Transverse colon (tissue), 3 donors: Measurements from ENCODE around the gene KLHL25.

ENCODE experiments used
- EP300 ChIP-seq: sonication (generic); formaldehyde crosslinking; IDR thresholded peaks from one replicate; pipeline ENCODE4 v1.6.1; 2017; ENCODE audit warnings: antibody characterized with exemption, low read depth
- POLR2A ChIP-seq: fragments of 450-650 bp; IDR thresholded peaks from one replicate; pipeline ENCODE4 v1.6.1; 2016; ENCODE audit warnings: antibody characterized with exemption, mild to moderate bottlenecking, moderate library complexity
- TF ChIP-seq, protein P1 (sequence below), 5 experiments: fragments of 200-600 bp in 3 of 5; fragments of 450-650 bp in 2 of 5; sonication (generic) in 3 of 5; IDR thresholded peaks; 1 replicate in 2 of 5; 2 replicates in 3 of 5; pipeline ENCODE4 v1.5.1; 2016 to 2017; ENCODE audit warnings: antibody characterized with exemption in 5 of 5, inconsistent platforms in 3 of 5, mild to moderate bottlenecking in 2 of 5, moderate library complexity in 1 of 5

DNA sequence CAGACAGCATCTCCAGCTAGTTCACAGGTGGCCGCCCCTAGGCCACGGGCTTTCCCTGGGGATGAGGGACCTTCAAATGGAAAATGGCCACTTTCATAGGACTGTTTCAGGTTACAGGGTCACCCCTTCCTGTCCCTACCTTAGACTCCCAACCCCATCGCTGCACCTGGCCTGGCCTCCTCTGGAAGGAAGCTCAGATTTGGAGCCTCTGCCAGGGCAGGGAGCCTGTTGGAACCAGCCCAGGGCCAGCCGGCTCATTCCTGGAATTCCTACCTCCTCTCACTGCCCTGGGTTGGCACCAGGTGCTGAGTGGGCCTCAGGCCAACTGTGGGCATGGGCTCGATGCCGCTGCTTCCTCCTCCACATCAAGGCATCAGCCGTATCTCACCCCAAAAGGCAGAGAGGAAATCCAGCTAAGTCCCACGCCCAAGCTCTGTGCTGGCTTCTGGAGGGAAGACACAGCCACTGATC lies 42.2 kb downstream of the KLHL25 start:
- TF ChIP-seq, protein P1, sequence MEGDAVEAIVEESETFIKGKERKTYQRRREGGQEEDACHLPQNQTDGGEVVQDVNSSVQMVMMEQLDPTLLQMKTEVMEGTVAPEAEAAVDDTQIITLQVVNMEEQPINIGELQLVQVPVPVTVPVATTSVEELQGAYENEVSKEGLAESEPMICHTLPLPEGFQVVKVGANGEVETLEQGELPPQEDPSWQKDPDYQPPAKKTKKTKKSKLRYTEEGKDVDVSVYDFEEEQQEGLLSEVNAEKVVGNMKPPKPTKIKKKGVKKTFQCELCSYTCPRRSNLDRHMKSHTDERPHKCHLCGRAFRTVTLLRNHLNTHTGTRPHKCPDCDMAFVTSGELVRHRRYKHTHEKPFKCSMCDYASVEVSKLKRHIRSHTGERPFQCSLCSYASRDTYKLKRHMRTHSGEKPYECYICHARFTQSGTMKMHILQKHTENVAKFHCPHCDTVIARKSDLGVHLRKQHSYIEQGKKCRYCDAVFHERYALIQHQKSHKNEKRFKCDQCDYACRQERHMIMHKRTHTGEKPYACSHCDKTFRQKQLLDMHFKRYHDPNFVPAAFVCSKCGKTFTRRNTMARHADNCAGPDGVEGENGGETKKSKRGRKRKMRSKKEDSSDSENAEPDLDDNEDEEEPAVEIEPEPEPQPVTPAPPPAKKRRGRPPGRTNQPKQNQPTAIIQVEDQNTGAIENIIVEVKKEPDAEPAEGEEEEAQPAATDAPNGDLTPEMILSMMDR (IDR thresholded peaks at IDR 0.05): no peak
- TF ChIP-seq POLR2A: no peak
- TF ChIP-seq EP300: no peak
